Urothelium cell line (cell line): ENCODE results near the gene KANSL3.

Experiments
- DNase-seq: peaks from one replicate; pipeline ENCODE4 v3.0.0; 2011; ENCODE audit warnings: low spot score, mixed read lengths
- FAIRE-seq: peaks from 2 replicates; lab custom pipeline; 2011; peaks lifted over from hg19 to GRCh38; lab: Jason Lieb, UNC

Gene KANSL3

GRCh38 chr2:96608469-96609455 lies 29.4 kb downstream of the KANSL3 start:
- DNase-seq, result no peak
- no peak for FAIRE-seq

GRCh38 chr2:96604104-96604503 lies 34.0 kb downstream of the KANSL3 start:
- DNase-seq (no peak), FAIRE-seq (no peak)

- DNase-seq (no peak), FAIRE-seq (no peak)
Measured at GRCh38 chr2:96602330-96602823, 35.7 kb downstream of the KANSL3 start.

- FAIRE-seq (no peak), DNase-seq (no peak)
Measured at GRCh38 chr2:96601382-96602292, 36.5 kb downstream of the KANSL3 start.

GRCh38 chr2:96599941-96600340 lies 38.2 kb downstream of the KANSL3 start:
- DNase-seq (no peak), FAIRE-seq (no peak)

- no peak for FAIRE-seq
Measured at GRCh38 chr2:96596596-96596995, 41.5 kb downstream of the KANSL3 start.

GRCh38 chr2:96594691-96595152 lies 43.4 kb downstream of the KANSL3 start:
- FAIRE-seq, result no peak
- DNase-seq, result no peak

More at GRCh38 chr2:96596596-96596995, 41.5 kb downstream of the KANSL3 start:
- DNase-seq, result no peak

- no peak for FAIRE-seq
Measured at GRCh38 chr2:96594282-96594681, 43.8 kb downstream of the KANSL3 start.

GRCh38 chr2:96591494-96591893 lies 46.6 kb downstream of the KANSL3 start:
- DNase-seq (no peak), FAIRE-seq (no peak)

More at GRCh38 chr2:96594282-96594681, 43.8 kb downstream of the KANSL3 start:
- DNase-seq, result no peak

GRCh38 chr2:96591054-96591453 lies 47.1 kb downstream of the KANSL3 start:
- DNase-seq (no peak), FAIRE-seq (no peak)

- FAIRE-seq (no peak), DNase-seq (no peak)
Measured at GRCh38 chr2:96587843-96588242, 50.3 kb downstream of the KANSL3 start.

GRCh38 chr2:96584017-96584416 lies 54.1 kb downstream of the KANSL3 start:
- DNase-seq, result no peak
- no peak for FAIRE-seq

- FAIRE-seq (no peak), DNase-seq (peak; percentile 74)
Measured at GRCh38 chr2:96580771-96581170, 57.3 kb downstream of the KANSL3 start.

- no peak for FAIRE-seq
Measured at GRCh38 chr2:96579422-96579821, 58.7 kb downstream of the KANSL3 start.

GRCh38 chr2:96578731-96579130 lies 59.4 kb downstream of the KANSL3 start:
- no peak for FAIRE-seq
- DNase-seq, result no peak

More at GRCh38 chr2:96579422-96579821, 58.7 kb downstream of the KANSL3 start:
- no peak for DNase-seq

GRCh38 chr2:96577501-96577900 lies 60.6 kb downstream of the KANSL3 start:
- no peak for DNase-seq
- FAIRE-seq, result no peak

GRCh38 chr2:96575785-96576456 lies 62.2 kb downstream of the KANSL3 start:
- DNase-seq (no peak), FAIRE-seq (no peak)

GRCh38 chr2:96574364-96574763 lies 63.7 kb downstream of the KANSL3 start:
- DNase-seq, result no peak
- FAIRE-seq, result no peak

GRCh38 chr2:96568094-96568493 lies 70.0 kb downstream of the KANSL3 start:
- FAIRE-seq, result no peak
- no peak for DNase-seq

GRCh38 chr2:96565111-96565510 lies 73.0 kb downstream of the KANSL3 start:
- DNase-seq (no peak), FAIRE-seq (peak; percentile 5)
